Cardiac muscle cell (in vitro differentiated cells and primary cell): ENCODE data around the gene GFOD2. TPM values are rescaled to one million over a fixed set of nuclear protein-coding genes. Genes with fewer than 3 reads are reported as not detected.

ENCODE experiments used
- DNase-seq, 2 donors: peaks; one replicate each; pipeline versions ENCODE4 v3.0.0 to v3.0.0-alpha.2; 2010 to 2017; ENCODE audit warnings: low read depth in 1 of 2, low spot score in 1 of 2
- H3K27ac ChIP-seq: fragments of 200-600 bp; sonication (generic); 2 replicates; pipeline ENCODE4 v1.5.1; 2016
- H3K27me3 ChIP-seq: fragments of 200-600 bp; sonication (generic); 2 replicates; pipeline ENCODE4 v1.6.0; 2016; ENCODE audit warnings: control low read depth
- H3K36me3 ChIP-seq: fragments of 200-600 bp; sonication (generic); 2 replicates; pipeline ENCODE4 v1.5.1; 2016; ENCODE audit warnings: control low read depth
- H3K4me1 ChIP-seq: fragments of 200-600 bp; sonication (generic); 2 replicates; pipeline ENCODE4 v1.8.1; 2017; ENCODE audit warnings: low read depth, mild to moderate bottlenecking, mixed run types
- H3K4me3 ChIP-seq: fragments of 200-600 bp; sonication (generic); 2 replicates; pipeline ENCODE4 v1.5.1; 2016; ENCODE audit warnings: mild to moderate bottlenecking
- H3K9me3 ChIP-seq: fragments of 200-600 bp; sonication (generic); 2 replicates; pipeline ENCODE4 v1.5.1; 2017; ENCODE audit warnings: low read depth, mild to moderate bottlenecking, control low read depth
- CTCF ChIP-seq: IDR thresholded peaks from 2 replicates; pipeline ENCODE4 v1.5.1; 2012; ENCODE audit warnings: low read depth, mild to moderate bottlenecking, low read length
- polyA plus RNA-seq: library from polyadenylated mRNA; unstranded; fragments of >200 nt; fragmentation: Nextera tagmentation; extraction: Ambion mirVana; gene quantifications from 2 replicates; pipeline ENCODE4 v1.2.1, GENCODE V29; 2016
- total RNA-seq: library from RNA; depleted of rRNA; stranded (reverse); fragments of >200 nt; gene quantifications from 2 replicates; pipeline ENCODE4 v1.2.3, GENCODE V29; 2016

Gene GFOD2
- total and polyA plus RNA-seq, 2 experiments from 2014 or later, result 5.6 to 5.9 TPM

DNA sequence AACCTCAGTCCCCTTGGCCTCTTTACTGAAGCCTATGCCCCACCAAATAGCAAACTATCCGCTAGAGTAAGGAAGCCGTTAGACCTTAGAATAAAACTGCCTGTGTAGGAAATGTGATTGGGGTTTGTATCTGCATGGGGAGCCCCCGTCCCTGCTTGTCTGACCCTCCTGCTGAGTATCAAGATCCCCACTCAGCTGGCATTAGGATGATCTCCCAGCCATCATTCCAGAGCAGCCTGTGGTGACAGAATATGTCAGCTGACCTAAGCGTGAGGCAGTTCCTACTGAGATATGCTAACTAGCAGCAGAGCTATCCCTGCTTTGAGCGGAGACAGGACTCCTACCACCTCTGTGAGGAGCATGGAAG lies 645 bp upstream of the GFOD2 start:
- Histone ChIP-seq H3K4me1 (no peaks in the 10 kb centered on the region), H3K36me3 (no peaks in the 10 kb centered on the region), H3K4me3 (peak overlapping the region; percentile 95), H3K9me3 (no peaks in the 10 kb centered on the region), H3K27ac (no peak overlapping the region), H3K27me3 (peaks cover 82% of the 10 kb centered on the region)
- peak; percentile 28 to 58 for DNase-seq
- no peak for TF ChIP-seq CTCF

DNA sequence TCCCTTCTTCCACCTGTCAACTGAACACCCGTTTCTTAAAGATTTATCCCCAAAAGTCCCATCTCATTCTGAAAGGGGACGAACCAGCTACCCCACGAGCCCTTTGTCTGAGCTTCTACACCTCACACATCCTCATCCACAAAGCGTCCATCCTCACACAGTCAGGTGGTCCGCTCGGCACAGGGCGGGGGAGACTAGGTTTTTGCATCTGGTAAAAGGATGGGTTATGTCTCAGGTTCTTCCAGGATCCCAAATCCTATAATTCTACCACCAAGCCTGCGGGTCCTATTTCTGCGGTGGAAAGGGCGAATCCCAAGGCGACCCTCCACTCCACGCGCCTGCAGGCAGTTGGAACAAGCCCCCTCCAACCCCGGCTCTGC lies 458 bp downstream of the GFOD2 start:
- Histone ChIP-seq H3K27me3 (peaks cover 81% of the 10 kb centered on the region), H3K27ac (no peak overlapping the region), H3K36me3 (no peaks in the 10 kb centered on the region), H3K4me1 (no peaks in the 10 kb centered on the region), H3K4me3 (peak overlapping the region; percentile 95), H3K9me3 (no peaks in the 10 kb centered on the region)
- no peak for TF ChIP-seq CTCF
- no peak for DNase-seq

- H3K4me1 ChIP-seq, result no peaks in the 10 kb centered on the region
These were observed 3.0 kb downstream of the GFOD2 start for GRCh38 chr16:67716097-67716496.

GRCh38 chr16:67714522-67714921 lies 4.6 kb downstream of the GFOD2 start:
- H3K36me3 ChIP-seq, result no peaks in the 10 kb centered on the region
- no peak overlapping the region for H3K4me3 ChIP-seq
- no peaks in the 10 kb centered on the region for H3K4me1 ChIP-seq
- no peak overlapping the region for H3K27ac ChIP-seq
- no peaks in the 10 kb centered on the region for H3K9me3 ChIP-seq
- TF ChIP-seq CTCF, result no peak
- DNase-seq, result no peak
- H3K27me3 ChIP-seq, result peaks cover 79% of the 10 kb centered on the region

More at GRCh38 chr16:67716097-67716496, 3.0 kb downstream of the GFOD2 start:
- no peak overlapping the region for H3K27ac ChIP-seq
- no peaks in the 10 kb centered on the region for H3K36me3 ChIP-seq
- H3K9me3 ChIP-seq, result no peaks in the 10 kb centered on the region
- H3K4me3 ChIP-seq, result no peak overlapping the region
- peaks cover 76% of the 10 kb centered on the region for H3K27me3 ChIP-seq
- DNase-seq, result no peak
- no peak for TF ChIP-seq CTCF

DNA sequence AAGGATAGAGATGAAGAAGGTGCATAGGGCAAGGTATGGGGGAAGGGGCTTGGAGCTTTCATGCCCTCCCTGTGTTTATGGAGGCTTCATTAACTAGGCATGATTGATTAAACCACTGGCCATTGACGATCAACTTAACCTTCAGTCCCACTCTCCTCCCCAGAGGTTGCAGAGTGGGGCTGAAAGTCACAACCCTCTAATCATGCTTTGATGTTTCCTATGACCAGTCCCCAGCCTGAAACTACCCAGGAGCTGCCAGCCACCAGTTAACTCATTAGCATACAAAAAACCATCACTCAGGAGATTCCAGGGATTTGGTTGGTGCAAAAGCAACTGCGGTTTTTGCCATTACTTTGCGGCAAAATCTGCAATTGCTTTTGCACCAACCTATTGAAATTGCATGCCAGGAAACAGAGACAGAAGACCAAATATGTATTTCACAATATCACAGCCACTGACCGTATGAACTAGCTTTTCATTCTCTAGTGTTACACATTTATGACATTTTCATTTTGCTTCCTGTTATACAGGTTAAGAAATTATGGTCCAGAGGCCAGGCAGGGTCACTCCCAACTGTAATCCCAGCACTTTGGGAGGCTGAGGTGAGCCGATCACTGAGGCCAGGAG lies 5.4 kb downstream of the GFOD2 start:
- no peak for TF ChIP-seq CTCF
- Histone ChIP-seq H3K36me3 (no peaks in the 10 kb centered on the region), H3K4me3 (no peak overlapping the region), H3K27ac (no peak overlapping the region), H3K9me3 (no peaks in the 10 kb centered on the region), H3K4me1 (no peaks in the 10 kb centered on the region), H3K27me3 (peaks cover 85% of the 10 kb centered on the region)
- no peak for DNase-seq
